ENCODE data around the gene TSEN2. TPM values are rescaled to one million over a fixed set of nuclear protein-coding genes. Genes with fewer than 3 reads are reported as not detected.
A peak's percentile ranks its signal among the peaks of the same experiment; 100 is the strongest.

TSEN2 gene
- total and polyA plus RNA-seq, 8 donors: 10.7 to 43.0 (median 17.7) TPM

GRCh38 chr3:12461097-12461649, 23.1 kb upstream of the TSEN2 start:
- Histone ChIP-seq H3K27me3 (no peaks in the 10 kb centered on the region), H3K4me1 (peaks cover 0 to 10% (median 4%) of the 10 kb centered on the region in 4 donors), H3K9me3 (no peaks in the 10 kb centered on the region), H3K27ac (no peak overlapping the region), H3K4me3 (no peak overlapping the region), H3K36me3 (no peaks in the 10 kb centered on the region)
- intact Hi-C loops (cut with DNase I; ENCODE audit: low total_unique reads): no loop called here
- TF ChIP-seq CTCF (IDR thresholded peaks at IDR 0.05): no peak
- TF ChIP-seq POLR2AphosphoS5 (IDR thresholded peaks at IDR 0.05): no peak
- TF ChIP-seq POLR2A (IDR thresholded peaks at IDR 0.05): no peak
- TF ChIP-seq EP300 (IDR thresholded peaks at IDR 0.05): no peak
- WGBS, 5 donors: 83 to 91% (median 90%) methylated on average over 7 of the region's 7 CpGs
- DNase-seq: no peak

GRCh38 chr3:12462159-12462947, 21.9 kb upstream of the TSEN2 start:
- no peak overlapping the region for H3K4me3 ChIP-seq
- intact Hi-C loops (cut with DNase I; ENCODE audit: low total_unique reads): no loop called here
- no peaks in the 10 kb centered on the region for H3K9me3 ChIP-seq
- H3K36me3 ChIP-seq: no peaks in the 10 kb centered on the region
- 22 to 31% (median 25%) methylated on average over 8 to 9 of the region's 9 CpGs for WGBS, 5 donors
- peaks cover 0 to 10% (median 4%) of the 10 kb centered on the region in 4 donors for H3K4me1 ChIP-seq
- DNase-seq: peak in 1 of 2 donors; percentile 68
- H3K27ac ChIP-seq: peak overlapping the region in 1 of 5 donors; percentile 12
- TF ChIP-seq POLR2AphosphoS5 (IDR thresholded peaks at IDR 0.05) (peak in 1 of 3 donors; percentile 6), CTCF (IDR thresholded peaks at IDR 0.05) (no peak)
- no peaks in the 10 kb centered on the region for H3K27me3 ChIP-seq

GRCh38 chr3:12463686-12464085, 20.6 kb upstream of the TSEN2 start:
- TF ChIP-seq POLR2AphosphoS5 (IDR thresholded peaks at IDR 0.05) (no peak), CTCF (IDR thresholded peaks at IDR 0.05) (no peak), POLR2A (IDR thresholded peaks at IDR 0.05) (no peak), EP300 (IDR thresholded peaks at IDR 0.05) (no peak)
- Histone ChIP-seq H3K4me1 (peaks cover 0 to 10% (median 4%) of the 10 kb centered on the region in 4 donors), H3K27ac (no peak overlapping the region), H3K4me3 (no peak overlapping the region), H3K9me3 (no peaks in the 10 kb centered on the region), H3K36me3 (no peaks in the 10 kb centered on the region), H3K27me3 (no peaks in the 10 kb centered on the region)
- no peak for DNase-seq
- intact Hi-C loops (cut with DNase I; ENCODE audit: low total_unique reads): no loop called here
- 85 to 100% (median 95%) methylated on average over 1 of the region's 1 CpG for WGBS, 5 donors

- TF ChIP-seq POLR2A (IDR thresholded peaks at IDR 0.05) (no peak), EP300 (IDR thresholded peaks at IDR 0.05) (no peak), CTCF (IDR thresholded peaks at IDR 0.05) (no peak), POLR2AphosphoS5 (IDR thresholded peaks at IDR 0.05) (no peak)
- no peaks in the 10 kb centered on the region for H3K9me3 ChIP-seq
- H3K27ac ChIP-seq: no peak overlapping the region
- H3K4me3 ChIP-seq: no peak overlapping the region
- no peaks in the 10 kb centered on the region for H3K36me3 ChIP-seq
- no peak for DNase-seq
- H3K4me1 ChIP-seq: peaks cover 0 to 10% (median 4%) of the 10 kb centered on the region in 4 donors
- intact Hi-C loops (cut with DNase I; ENCODE audit: low total_unique reads): no loop called here
- no peaks in the 10 kb centered on the region for H3K27me3 ChIP-seq
These were observed 20.1 kb upstream of the TSEN2 start for GRCh38 chr3:12464181-12464580.

Data from stomach (tissue), 9 donors.